SKM-1 (cell line): ENCODE measurements around the gene IRX1.

ENCODE experiments used
- DNase-seq: peaks from one replicate; lab custom pipeline; 2025; ENCODE audit not compliant: unreplicated experiment; lab: John Stamatoyannopoulos, UW

Gene IRX1

GRCh38 chr5:3595006-3595961 is at the start of gene IRX1:
TSS of gene IRX1 (plus strand) at chr5:3595832. CDS start at chr5:3596106, 274 bp downstream.
- no peak for DNase-seq

DNA sequence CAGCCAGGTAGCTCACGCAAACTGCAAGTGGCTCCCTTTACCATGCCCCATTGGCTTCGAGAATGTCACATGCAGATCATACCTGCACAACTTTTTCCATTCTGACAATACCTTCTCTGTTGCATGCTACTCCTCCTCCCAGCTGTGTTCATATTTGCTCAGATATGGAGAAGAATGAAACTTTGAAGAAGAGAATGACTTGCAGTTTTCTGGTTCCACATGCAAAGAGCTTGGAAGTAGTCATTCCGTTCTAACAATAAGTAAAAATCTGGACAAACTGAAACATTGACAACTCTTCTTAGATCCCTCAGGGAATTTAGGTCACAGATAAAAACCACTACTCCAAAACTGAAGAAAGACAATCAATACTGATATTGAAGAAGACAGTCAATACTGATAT is 49.6 kb upstream of the IRX1 start:
- no peak for DNase-seq

DNA sequence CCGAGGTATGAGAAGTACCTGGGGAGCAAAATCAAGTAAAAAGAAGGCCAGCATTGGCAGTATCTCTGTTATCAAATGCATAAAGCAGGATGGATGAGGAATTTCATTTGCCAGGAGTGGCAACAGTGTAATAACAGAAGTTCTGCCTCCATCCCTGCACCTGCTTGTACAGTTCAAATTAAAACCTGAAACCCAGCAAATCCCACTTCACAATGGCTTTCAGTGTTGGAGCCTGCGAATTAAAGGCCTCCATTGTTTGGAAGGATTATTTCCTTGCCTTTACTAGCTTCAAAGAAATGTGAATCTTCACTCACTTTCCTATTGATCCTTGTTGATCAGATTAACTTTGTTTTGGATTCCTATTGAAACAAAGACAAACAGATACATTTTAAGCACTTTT is 31.5 kb upstream of the IRX1 start:
- no peak for DNase-seq

GRCh38 chr5:3564827-3565518 is 30.7 kb upstream of the IRX1 start:
- no peak for DNase-seq

DNA sequence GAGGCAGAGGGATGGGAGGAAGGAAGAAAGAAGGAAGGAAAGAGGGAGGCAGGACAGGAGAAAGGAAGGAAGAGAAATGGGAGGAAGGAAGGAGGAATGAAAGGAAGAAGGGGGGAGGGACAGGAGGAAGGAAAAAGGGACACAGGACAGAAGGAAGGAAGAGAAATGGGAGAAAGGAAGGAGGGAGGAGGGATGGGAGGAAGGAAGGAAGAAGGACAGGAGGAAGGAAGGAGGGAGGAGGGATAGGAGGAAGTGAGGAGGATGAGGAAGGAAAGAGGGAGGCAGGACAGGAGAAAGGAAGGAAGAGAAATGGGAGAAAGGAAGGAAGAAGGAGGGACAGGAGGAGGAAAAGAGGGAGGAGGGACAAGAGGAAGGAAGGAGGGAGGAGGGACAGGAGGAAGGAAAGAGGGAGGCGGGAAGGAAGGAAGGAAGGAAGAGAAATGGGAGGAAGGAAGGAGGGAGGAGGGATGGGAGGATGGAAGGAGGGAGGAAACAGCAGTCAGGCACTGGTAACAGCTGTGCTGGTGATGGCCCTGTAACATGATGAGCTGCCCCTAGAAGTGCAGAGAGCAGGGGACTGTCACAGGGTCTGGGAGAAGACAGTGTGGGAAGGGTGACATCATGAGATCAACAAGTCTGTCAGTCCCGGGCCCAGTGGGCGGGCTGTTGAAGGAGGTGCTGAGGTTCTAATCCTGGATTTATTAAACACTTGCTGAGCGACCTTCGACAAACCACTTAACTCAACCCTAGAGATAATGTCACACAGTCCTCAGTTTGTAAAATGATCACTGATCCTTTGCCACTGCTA is 10.7 kb upstream of the IRX1 start:
- DNase-seq: no peak

- no peak for DNase-seq
Observed at GRCh38 chr5:3590161-3590966, 5.3 kb upstream of the IRX1 start.

GRCh38 chr5:3590967-3591900 is 4.4 kb upstream of the IRX1 start:
- DNase-seq: no peak

GRCh38 chr5:3592298-3592697 is 3.3 kb upstream of the IRX1 start:
- no peak for DNase-seq

DNA sequence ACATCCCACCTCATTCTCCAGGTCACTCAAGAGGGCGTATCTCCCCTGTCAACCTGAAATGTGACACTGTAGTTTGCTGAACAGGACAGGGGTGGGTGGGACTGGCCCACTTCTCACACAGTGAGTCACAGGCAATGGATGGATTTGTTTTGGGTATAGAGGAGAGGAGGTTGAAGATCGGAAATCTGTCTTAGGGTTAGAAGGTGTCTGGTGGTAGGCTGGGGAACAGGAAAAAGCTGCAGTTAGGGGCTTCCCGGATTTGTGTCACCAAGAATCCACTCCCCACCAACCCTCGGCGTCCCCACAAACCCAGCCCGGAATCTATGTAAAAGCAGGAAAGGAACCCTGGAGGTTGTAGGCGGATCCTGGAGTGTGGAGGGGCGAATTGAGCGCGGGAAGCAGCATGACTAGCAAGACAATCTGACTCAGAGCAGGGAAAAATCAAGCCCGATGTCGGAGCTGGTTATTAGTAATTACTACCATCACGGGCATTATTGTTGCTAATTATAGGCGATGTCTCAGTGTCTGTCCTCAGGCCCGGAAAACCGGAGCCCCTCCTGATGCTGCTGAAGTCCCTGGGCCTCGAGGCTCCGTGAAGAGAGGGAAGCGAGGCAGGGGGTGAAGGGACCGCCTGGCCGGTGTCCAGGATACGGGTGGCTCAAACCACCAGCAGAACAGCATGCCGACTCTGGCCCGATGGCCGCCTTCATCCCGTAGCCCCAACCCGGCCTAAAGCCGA is 1.7 kb upstream of the IRX1 start:
- DNase-seq: no peak

DNA sequence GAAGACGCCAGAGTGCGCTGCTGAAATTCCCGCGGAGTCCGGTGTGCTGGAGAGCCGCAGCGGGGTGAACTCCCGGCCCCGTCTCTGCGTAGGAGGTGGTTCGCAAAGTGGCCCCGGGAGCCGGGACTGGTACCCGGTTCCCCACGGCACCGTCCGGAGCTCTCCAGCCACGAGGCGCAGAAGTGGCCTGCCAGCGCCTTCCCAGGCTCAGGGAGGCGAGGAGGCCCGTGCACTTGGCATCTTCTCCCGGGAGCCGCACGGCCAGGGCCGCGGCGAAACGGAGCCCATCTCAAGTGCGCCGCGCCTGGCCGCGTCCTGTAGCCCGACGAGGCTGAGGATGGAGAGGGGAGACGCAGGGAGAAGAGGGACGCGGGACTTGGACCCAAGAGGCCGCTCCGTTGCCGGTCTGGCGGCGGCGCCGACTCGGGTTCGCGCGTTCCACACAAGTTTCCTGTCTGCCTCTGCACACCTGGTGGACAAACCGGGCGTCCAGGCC is 1.1 kb upstream of the IRX1 start:
- DNase-seq: no peak

GRCh38 chr5:3596261-3596825 is 711 bp downstream of the IRX1 start:
- DNase-seq: no peak

GRCh38 chr5:3596857-3597166 is 1.2 kb downstream of the IRX1 start:
- no peak for DNase-seq

- DNase-seq: no peak
Observed at GRCh38 chr5:3597167-3598007, 1.8 kb downstream of the IRX1 start.

- DNase-seq: no peak
Observed at GRCh38 chr5:3598207-3598606, 2.6 kb downstream of the IRX1 start.

- no peak for DNase-seq
Observed at GRCh38 chr5:3598769-3599211, 3.2 kb downstream of the IRX1 start.

DNA sequence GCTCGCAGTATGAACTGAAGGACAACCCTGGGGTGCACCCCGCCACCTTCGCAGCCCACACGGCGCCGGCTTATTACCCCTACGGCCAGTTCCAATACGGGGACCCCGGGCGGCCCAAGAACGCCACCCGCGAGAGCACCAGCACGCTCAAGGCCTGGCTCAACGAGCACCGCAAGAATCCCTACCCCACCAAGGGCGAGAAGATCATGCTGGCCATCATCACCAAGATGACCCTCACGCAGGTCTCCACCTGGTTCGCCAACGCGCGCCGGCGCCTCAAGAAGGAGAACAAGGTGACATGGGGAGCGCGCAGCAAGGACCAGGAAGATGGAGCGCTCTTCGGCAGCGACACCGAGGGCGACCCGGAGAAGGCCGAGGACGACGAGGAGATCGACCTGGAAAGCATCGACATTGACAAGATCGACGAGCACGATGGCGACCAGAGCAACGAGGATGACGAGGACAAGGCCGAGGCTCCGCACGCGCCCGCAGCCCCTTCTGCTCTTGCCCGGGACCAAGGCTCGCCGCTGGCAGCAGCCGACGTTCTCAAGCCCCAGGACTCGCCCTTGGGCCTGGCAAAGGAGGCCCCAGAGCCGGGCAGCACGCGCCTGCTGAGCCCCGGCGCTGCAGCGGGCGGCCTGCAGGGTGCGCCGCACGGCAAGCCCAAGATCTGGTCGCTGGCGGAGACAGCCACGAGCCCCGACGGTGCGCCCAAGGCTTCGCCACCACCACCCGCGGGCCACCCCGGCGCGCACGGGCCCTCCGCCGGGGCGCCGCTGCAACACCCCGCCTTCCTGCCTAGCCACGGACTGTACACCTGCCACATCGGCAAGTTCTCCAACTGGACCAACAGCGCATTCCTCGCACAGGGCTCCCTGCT is 3.8 kb downstream of the IRX1 start:
- DNase-seq: no peak
